ENCODE results near the gene ARHGAP42. TPM values are rescaled to one million over a fixed set of nuclear protein-coding genes. Genes with fewer than 3 reads are reported as not detected.
A peak's percentile ranks its signal among the peaks of the same experiment; 100 is the strongest.
"Not testable (repeated sequence)": the region's sequence is repeated elsewhere in the genome, so short reads cannot be mapped to it uniquely, and the experiment has no call there.

The ARHGAP42 gene
- total RNA-seq, 1 experiment from 2014 or later = not detected

DNA sequence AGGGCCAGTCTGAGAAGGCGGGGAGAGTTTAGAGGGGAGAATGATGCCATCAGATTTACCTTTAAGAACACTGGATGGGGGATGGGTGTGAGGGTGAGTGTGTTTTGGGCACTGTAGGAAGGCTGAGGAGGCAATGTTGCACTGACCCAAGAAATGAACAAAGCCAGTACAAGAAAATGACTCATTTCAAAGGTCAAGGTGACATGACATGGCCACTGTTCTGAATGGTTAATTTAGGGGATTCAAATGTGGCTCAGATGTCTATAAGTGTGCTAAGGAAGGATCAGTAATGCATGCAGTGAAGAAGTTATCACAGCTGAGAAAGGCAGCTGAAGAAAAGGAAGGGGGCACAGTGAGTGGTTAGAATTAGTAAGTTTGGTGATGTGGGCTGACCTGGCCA lies 312.7 kb downstream of the ARHGAP42 start:
- H3K9me2 ChIP-seq (replicated peaks; ENCODE audit: insufficient read depth, low read length) = 0 out of 2 replicates have a peak, but pooled peaks cover 5% of the 10 kb centered on the region
- H3K79me2 ChIP-seq (ENCODE audit: low read length) = no peaks in the 10 kb centered on the region
- H3K9ac ChIP-seq (ENCODE audit: low read length) = no peak overlapping the region
- no peak overlapping the region for H3K27ac ChIP-seq (ENCODE audit: low read length)
- no peak overlapping the region for H3K4me3 ChIP-seq (ENCODE audit: low read length)
- H4K20me1 ChIP-seq (ENCODE audit: insufficient read depth, low read depth, low read length) = no peaks in the 10 kb centered on the region
- peaks cover 7% of the 10 kb centered on the region for H3K9me3 ChIP-seq (ENCODE audit: low read length)
- H3K27me3 ChIP-seq (ENCODE audit: low read length) = no peaks in the 10 kb centered on the region
- no peaks in the 10 kb centered on the region for H3K4me1 ChIP-seq (ENCODE audit: low read length)
- H3K36me3 ChIP-seq (ENCODE audit: insufficient read depth, low read length) = no peaks in the 10 kb centered on the region
- H3K4me2 ChIP-seq (ENCODE audit: low read depth, low read length, poor library complexity, severe bottlenecking) = no peak overlapping the region
- no peak for DNase-seq
- no peak overlapping the region for H2AFZ ChIP-seq (ENCODE audit: low read length)

DNA sequence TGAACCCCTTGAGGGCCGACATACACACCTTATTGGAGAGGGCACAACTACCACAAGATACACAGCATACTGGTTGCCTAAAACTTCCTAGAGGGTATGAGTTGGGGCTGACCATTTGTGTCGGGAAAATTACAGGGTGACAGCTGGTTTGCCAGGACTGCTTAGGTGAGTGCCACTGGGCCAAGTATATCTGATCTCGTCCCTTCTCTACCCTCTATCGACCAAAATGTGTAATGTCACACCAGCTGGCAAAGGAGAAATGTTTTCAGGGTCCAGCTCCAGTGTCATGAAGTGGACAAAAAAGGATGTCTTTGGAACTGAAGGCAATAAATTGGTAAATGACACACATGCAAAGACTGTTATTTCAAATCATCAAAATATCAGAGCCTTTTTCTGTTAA lies 316.4 kb downstream of the ARHGAP42 start:
- Histone ChIP-seq H3K4me3 (ENCODE audit: low read length) (no peak overlapping the region), H3K36me3 (ENCODE audit: insufficient read depth, low read length) (no peaks in the 10 kb centered on the region), H3K27ac (ENCODE audit: low read length) (no peak overlapping the region), H3K9me3 (ENCODE audit: low read length) (peaks cover 17% of the 10 kb centered on the region), H2AFZ (ENCODE audit: low read length) (no peak overlapping the region), H3K79me2 (ENCODE audit: low read length) (no peaks in the 10 kb centered on the region), H3K4me2 (ENCODE audit: low read depth, low read length, poor library complexity, severe bottlenecking) (no peak overlapping the region), H3K27me3 (ENCODE audit: low read length) (no peaks in the 10 kb centered on the region), H3K9ac (ENCODE audit: low read length) (no peak overlapping the region), H4K20me1 (ENCODE audit: insufficient read depth, low read depth, low read length) (no peaks in the 10 kb centered on the region), H3K4me1 (ENCODE audit: low read length) (no peaks in the 10 kb centered on the region), H3K9me2 (replicated peaks; ENCODE audit: insufficient read depth, low read length) (0 out of 2 replicates have a peak, but pooled peaks cover 5% of the 10 kb centered on the region)
- DNase-seq = peak; percentile 56

DNA sequence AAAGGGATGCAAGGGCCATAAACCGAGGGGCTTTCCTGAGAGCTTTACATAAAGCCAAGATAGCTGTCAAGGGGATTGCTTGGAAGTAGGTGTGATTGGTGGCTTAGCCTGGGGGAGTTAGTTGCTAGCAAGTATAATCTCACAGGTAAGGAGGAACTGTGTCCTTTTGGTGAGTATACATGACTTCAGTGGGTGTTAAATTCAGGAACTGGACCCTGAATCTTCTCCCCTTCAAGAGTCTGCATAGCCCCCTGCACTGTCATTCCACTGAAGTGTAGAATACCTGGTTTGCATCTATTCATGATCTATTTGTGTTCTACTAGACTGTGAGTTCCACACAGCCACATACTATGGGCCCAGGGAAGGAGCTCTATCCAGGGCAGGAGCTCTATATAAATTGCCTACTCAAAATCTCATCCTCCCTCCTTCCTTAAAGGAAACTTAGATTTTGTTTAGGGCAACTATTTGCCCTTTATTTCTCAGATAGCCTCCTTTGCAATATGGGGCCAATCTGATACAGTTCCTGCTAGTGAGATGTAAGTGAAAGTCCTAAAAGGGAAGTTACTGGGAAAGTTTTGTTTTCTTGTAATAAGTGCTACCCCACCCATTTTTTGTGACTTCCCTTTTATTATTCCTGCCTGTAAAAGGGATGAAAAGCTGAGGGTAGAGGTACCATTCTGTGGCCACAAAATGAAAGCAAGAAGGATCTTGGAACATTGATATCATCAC lies 322.0 kb downstream of the ARHGAP42 start:
- Histone ChIP-seq H3K4me1 (ENCODE audit: low read length) (no peaks in the 10 kb centered on the region), H2AFZ (ENCODE audit: low read length) (no peak overlapping the region), H3K4me3 (ENCODE audit: low read length) (no peak overlapping the region), H3K9me3 (ENCODE audit: low read length) (peaks cover 55% of the 10 kb centered on the region), H3K79me2 (ENCODE audit: low read length) (no peaks in the 10 kb centered on the region), H3K4me2 (ENCODE audit: low read depth, low read length, poor library complexity, severe bottlenecking) (no peak overlapping the region), H3K27ac (ENCODE audit: low read length) (no peak overlapping the region), H3K9me2 (replicated peaks; ENCODE audit: insufficient read depth, low read length) (no peaks in the 10 kb centered on the region), H3K36me3 (ENCODE audit: insufficient read depth, low read length) (no peaks in the 10 kb centered on the region), H3K27me3 (ENCODE audit: low read length) (no peaks in the 10 kb centered on the region), H3K9ac (ENCODE audit: low read length) (no peak overlapping the region), H4K20me1 (ENCODE audit: insufficient read depth, low read depth, low read length) (no peaks in the 10 kb centered on the region)
- DNase-seq = no peak

DNA sequence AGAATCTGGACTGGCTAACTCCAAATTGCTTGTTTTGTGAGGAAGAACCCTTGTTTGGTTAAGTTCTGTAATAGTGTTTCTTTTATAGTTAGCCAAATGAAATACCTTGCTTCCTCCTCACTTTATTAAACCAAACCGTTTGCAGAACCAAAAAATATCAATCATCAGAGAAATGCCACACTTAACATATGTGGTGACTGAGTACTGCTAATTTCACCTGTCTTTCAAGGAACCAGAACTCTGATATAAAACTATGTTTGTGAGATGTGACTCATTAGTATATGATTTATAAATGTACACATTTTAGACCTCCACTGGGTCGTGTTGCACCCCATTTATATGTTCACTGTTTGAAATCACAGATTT lies 322.6 kb downstream of the ARHGAP42 start:
- Histone ChIP-seq H3K27ac (ENCODE audit: low read length) (no peak overlapping the region), H4K20me1 (ENCODE audit: insufficient read depth, low read depth, low read length) (no peaks in the 10 kb centered on the region), H3K36me3 (ENCODE audit: insufficient read depth, low read length) (no peaks in the 10 kb centered on the region), H3K9ac (ENCODE audit: low read length) (no peak overlapping the region), H3K27me3 (ENCODE audit: low read length) (no peaks in the 10 kb centered on the region), H3K9me2 (replicated peaks; ENCODE audit: insufficient read depth, low read length) (no peaks in the 10 kb centered on the region), H3K4me3 (ENCODE audit: low read length) (no peak overlapping the region), H3K79me2 (ENCODE audit: low read length) (no peaks in the 10 kb centered on the region), H3K4me1 (ENCODE audit: low read length) (no peaks in the 10 kb centered on the region), H2AFZ (ENCODE audit: low read length) (no peak overlapping the region), H3K9me3 (ENCODE audit: low read length) (peaks cover 57% of the 10 kb centered on the region), H3K4me2 (ENCODE audit: low read depth, low read length, poor library complexity, severe bottlenecking) (no peak overlapping the region)
- no peak for DNase-seq

DNA sequence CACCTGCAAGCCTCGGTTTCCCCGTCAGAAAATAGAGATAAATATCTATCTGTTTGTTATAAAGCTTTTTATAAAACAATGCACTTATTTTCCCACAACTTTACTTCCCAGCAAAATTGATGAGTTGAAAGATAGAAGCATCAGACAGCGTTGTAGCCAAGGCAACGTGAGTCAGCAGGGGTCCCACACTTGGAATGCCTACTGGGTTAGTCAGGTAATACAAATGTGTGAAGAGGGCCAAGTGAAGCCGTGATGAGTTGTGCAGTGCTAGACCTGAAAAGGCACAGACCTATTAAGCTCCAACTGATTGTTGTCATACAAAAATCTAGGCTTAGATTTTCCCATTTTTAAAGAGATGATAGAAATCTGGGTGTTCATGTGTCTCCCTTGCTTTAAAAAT lies 323.8 kb downstream of the ARHGAP42 start:
- Histone ChIP-seq H3K79me2 (ENCODE audit: low read length) (no peaks in the 10 kb centered on the region), H3K9me2 (replicated peaks; ENCODE audit: insufficient read depth, low read length) (no peaks in the 10 kb centered on the region), H4K20me1 (ENCODE audit: insufficient read depth, low read depth, low read length) (no peaks in the 10 kb centered on the region), H3K9me3 (ENCODE audit: low read length) (peaks cover 63% of the 10 kb centered on the region), H3K9ac (ENCODE audit: low read length) (no peak overlapping the region), H3K4me1 (ENCODE audit: low read length) (no peaks in the 10 kb centered on the region), H3K4me3 (ENCODE audit: low read length) (no peak overlapping the region), H3K27ac (ENCODE audit: low read length) (no peak overlapping the region), H3K4me2 (ENCODE audit: low read depth, low read length, poor library complexity, severe bottlenecking) (no peak overlapping the region), H3K27me3 (ENCODE audit: low read length) (no peaks in the 10 kb centered on the region), H3K36me3 (ENCODE audit: insufficient read depth, low read length) (no peaks in the 10 kb centered on the region), H2AFZ (ENCODE audit: low read length) (no peak overlapping the region)
- no peak for DNase-seq

DNA sequence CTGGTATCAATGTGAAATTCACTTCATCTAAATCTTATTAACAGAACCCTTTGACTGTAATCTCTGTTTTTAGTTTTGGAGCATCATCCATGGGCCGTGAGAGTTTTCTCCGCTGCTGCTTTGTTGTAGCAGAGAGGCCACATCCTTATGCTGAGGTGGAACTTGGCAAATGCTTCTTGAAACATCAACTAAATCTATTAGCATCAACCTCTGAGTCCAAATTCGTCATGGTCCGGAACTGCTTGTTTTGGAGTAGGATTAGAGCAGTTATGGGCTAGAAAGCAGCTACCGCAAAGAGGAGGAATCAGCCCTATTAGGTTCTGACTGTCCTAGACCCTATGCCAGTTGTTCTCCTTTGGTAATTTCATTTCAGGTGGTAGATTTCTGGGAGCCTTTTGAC lies 324.8 kb downstream of the ARHGAP42 start:
- no peaks in the 10 kb centered on the region for H3K36me3 ChIP-seq (ENCODE audit: insufficient read depth, low read length)
- H3K27ac ChIP-seq (ENCODE audit: low read length) = no peak overlapping the region
- H3K4me2 ChIP-seq (ENCODE audit: low read depth, low read length, poor library complexity, severe bottlenecking) = no peak overlapping the region
- no peak overlapping the region for H2AFZ ChIP-seq (ENCODE audit: low read length)
- H3K79me2 ChIP-seq (ENCODE audit: low read length) = no peaks in the 10 kb centered on the region
- peaks cover 67% of the 10 kb centered on the region for H3K9me3 ChIP-seq (ENCODE audit: low read length)
- no peaks in the 10 kb centered on the region for H3K9me2 ChIP-seq (replicated peaks; ENCODE audit: insufficient read depth, low read length)
- H3K4me1 ChIP-seq (ENCODE audit: low read length) = no peaks in the 10 kb centered on the region
- DNase-seq = no peak
- no peak overlapping the region for H3K4me3 ChIP-seq (ENCODE audit: low read length)
- H3K27me3 ChIP-seq (ENCODE audit: low read length) = no peaks in the 10 kb centered on the region
- no peaks in the 10 kb centered on the region for H4K20me1 ChIP-seq (ENCODE audit: insufficient read depth, low read depth, low read length)
- no peak overlapping the region for H3K9ac ChIP-seq (ENCODE audit: low read length)

DNA sequence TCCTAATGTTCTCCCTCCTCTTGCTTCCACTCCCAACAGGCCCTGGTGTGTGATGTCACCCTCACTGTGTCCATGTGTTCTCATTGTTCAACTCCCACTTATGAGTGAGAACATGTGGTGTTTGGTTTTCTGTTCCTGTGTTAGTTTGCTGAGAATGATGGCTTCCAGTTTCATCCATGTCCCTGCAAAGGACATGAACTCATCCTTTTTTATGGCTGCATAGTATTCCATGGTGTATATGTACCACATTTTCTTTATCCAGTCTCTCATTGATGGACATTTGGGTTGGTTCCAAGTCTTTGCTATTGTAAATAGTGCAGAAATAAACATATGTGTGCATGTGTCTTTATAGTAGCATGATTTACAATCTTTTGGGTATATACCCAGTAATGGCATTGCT lies 326.6 kb downstream of the ARHGAP42 start:
- H3K36me3 ChIP-seq (ENCODE audit: insufficient read depth, low read length); H3K27ac ChIP-seq (ENCODE audit: low read length); H4K20me1 ChIP-seq (ENCODE audit: insufficient read depth, low read depth, low read length); H3K4me1 ChIP-seq (ENCODE audit: low read length); H3K79me2 ChIP-seq (ENCODE audit: low read length); H3K4me2 ChIP-seq (ENCODE audit: low read depth, low read length, poor library complexity, severe bottlenecking); H3K27me3 ChIP-seq (ENCODE audit: low read length); H3K9ac ChIP-seq (ENCODE audit: low read length); H3K4me3 ChIP-seq (ENCODE audit: low read length); H3K9me2 ChIP-seq (replicated peaks; ENCODE audit: insufficient read depth, low read length); DNase-seq; H2AFZ ChIP-seq (ENCODE audit: low read length): not testable (repeated sequence)
- peaks cover 58% of the 10 kb centered on the region for H3K9me3 ChIP-seq (ENCODE audit: low read length)

DNA sequence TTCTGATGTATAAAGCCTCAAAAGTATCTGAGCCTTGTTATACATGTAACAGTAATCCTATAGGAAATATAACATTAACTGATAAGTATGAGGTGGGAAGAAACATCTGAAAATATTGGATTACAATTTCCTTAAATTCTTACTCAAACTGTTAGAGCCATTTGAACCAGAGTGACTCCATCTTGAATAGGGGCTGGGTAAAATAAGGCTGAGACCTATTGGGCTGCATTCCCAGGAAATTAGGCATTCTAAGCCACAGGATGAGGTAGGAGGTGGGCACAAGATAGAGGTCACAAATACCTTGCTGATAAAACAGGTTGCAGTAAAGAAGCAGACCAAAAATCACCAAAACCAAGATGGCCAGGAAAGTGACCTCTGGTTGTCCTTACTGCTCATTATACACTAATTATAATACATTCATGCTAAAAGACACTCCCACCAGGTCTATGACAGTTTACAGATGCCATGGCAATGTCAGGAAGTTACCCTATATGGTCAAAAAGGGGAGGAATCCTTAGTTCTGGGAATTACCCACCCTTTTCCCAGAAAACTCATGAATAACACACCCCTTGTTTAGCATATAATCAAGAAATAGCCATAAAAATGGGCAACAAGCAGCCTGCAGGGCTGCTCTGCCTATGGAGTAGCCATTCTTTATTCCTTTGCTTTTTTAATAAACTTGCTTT lies 327.7 kb downstream of the ARHGAP42 start:
- H3K4me2 ChIP-seq (ENCODE audit: low read depth, low read length, poor library complexity, severe bottlenecking) = no peak overlapping the region
- peaks cover 61% of the 10 kb centered on the region for H3K9me3 ChIP-seq (ENCODE audit: low read length)
- H3K27me3 ChIP-seq (ENCODE audit: low read length) = no peaks in the 10 kb centered on the region
- no peak overlapping the region for H3K9ac ChIP-seq (ENCODE audit: low read length)
- H2AFZ ChIP-seq (ENCODE audit: low read length) = no peak overlapping the region
- no peak overlapping the region for H3K4me3 ChIP-seq (ENCODE audit: low read length)
- H3K9me2 ChIP-seq (replicated peaks; ENCODE audit: insufficient read depth, low read length) = no peaks in the 10 kb centered on the region
- no peaks in the 10 kb centered on the region for H3K79me2 ChIP-seq (ENCODE audit: low read length)
- H4K20me1 ChIP-seq (ENCODE audit: insufficient read depth, low read depth, low read length) = no peaks in the 10 kb centered on the region
- no peaks in the 10 kb centered on the region for H3K36me3 ChIP-seq (ENCODE audit: insufficient read depth, low read length)
- no peak overlapping the region for H3K27ac ChIP-seq (ENCODE audit: low read length)
- H3K4me1 ChIP-seq (ENCODE audit: low read length) = no peaks in the 10 kb centered on the region
- DNase-seq = no peak
